Measurements from ENCODE around the gene ADGRV1.

ADGRV1 gene

DNA sequence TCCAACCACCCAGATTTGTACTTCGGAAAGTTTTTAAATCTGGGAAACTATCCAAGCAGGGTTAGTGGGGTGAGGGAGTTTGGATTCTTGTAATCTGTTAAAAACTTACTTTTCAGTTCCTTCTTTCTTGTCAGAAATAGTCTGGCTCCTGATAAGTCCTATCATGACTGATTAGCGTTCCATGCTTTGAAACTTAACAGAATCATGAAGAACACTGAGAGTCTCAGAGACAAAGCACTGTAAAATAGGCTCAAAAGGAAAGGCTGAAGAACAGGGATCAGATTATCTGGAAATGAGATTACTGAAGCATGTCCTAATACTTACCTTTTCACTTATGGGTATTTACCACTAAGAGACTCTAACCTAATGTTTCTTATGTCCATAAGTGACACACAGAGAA, 582.1 kb downstream of the ADGRV1 start:
- no peak overlapping the region for H3K4me2 ChIP-seq (ENCODE audit: low read length)
- no peak overlapping the region for H3K4me3 ChIP-seq (ENCODE audit: low read length)
- H3K36me3 ChIP-seq (ENCODE audit: control insufficient read depth, low read length): no peaks in the 10 kb centered on the region
- no peaks in the 10 kb centered on the region for H4K20me1 ChIP-seq (ENCODE audit: control insufficient read depth, insufficient read depth, low read depth, low read length)
- no peaks in the 10 kb centered on the region for H3K79me2 ChIP-seq (ENCODE audit: control insufficient read depth, low read length)
- no peaks in the 10 kb centered on the region for H3K9me2 ChIP-seq (replicated peaks; ENCODE audit: control insufficient read depth, low read length)
- no peaks in the 10 kb centered on the region for H3K9me3 ChIP-seq (ENCODE audit: control insufficient read depth, insufficient read depth, low read length)
- no peaks in the 10 kb centered on the region for H3K4me1 ChIP-seq (ENCODE audit: control insufficient read depth, low read length)
- H3K27me3 ChIP-seq (ENCODE audit: control insufficient read depth, low read length): no peaks in the 10 kb centered on the region
- no peak overlapping the region for H3K27ac ChIP-seq (ENCODE audit: low read depth, low read length)
- no peak for TF ChIP-seq EZH2phosphoT487 (IDR thresholded peaks at IDR 0.05; ENCODE audit: borderline replicate concordance, low read length)
- TF ChIP-seq, protein P1, sequence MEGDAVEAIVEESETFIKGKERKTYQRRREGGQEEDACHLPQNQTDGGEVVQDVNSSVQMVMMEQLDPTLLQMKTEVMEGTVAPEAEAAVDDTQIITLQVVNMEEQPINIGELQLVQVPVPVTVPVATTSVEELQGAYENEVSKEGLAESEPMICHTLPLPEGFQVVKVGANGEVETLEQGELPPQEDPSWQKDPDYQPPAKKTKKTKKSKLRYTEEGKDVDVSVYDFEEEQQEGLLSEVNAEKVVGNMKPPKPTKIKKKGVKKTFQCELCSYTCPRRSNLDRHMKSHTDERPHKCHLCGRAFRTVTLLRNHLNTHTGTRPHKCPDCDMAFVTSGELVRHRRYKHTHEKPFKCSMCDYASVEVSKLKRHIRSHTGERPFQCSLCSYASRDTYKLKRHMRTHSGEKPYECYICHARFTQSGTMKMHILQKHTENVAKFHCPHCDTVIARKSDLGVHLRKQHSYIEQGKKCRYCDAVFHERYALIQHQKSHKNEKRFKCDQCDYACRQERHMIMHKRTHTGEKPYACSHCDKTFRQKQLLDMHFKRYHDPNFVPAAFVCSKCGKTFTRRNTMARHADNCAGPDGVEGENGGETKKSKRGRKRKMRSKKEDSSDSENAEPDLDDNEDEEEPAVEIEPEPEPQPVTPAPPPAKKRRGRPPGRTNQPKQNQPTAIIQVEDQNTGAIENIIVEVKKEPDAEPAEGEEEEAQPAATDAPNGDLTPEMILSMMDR (IDR thresholded peaks at IDR 0.05; ENCODE audit: low read depth, low read length, poor library complexity, severe bottlenecking): no peak
- no peaks in the 10 kb centered on the region for H3F3A ChIP-seq (ENCODE audit: control insufficient read depth, insufficient read depth)

DNA sequence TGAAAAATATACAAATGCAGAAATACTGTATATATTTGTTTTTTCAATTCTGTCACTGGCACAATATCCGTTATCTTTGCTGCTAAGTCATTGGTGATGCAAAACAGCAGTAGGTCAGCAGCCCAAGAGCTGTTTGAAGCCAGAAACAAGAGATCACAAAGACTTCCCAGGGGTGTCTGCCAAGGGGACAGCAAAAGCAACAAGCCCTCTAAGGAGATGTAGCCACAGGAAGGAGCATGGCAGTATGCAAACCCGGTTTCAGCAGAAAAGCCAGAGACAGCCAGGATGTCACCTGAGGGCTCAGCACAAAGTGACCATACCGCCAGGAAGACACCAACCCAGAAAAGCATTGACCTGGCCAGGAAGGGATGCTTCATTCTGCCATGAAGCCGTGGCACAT, 583.0 kb downstream of the ADGRV1 start:
- H3K9me3 ChIP-seq (ENCODE audit: control insufficient read depth, insufficient read depth, low read length): no peaks in the 10 kb centered on the region
- H3K9me2 ChIP-seq (replicated peaks; ENCODE audit: control insufficient read depth, low read length): no peaks in the 10 kb centered on the region
- no peaks in the 10 kb centered on the region for H3F3A ChIP-seq (ENCODE audit: control insufficient read depth, insufficient read depth)
- H3K4me1 ChIP-seq (ENCODE audit: control insufficient read depth, low read length): no peaks in the 10 kb centered on the region
- no peaks in the 10 kb centered on the region for H3K79me2 ChIP-seq (ENCODE audit: control insufficient read depth, low read length)
- no peaks in the 10 kb centered on the region for H4K20me1 ChIP-seq (ENCODE audit: control insufficient read depth, insufficient read depth, low read depth, low read length)
- no peak overlapping the region for H3K4me3 ChIP-seq (ENCODE audit: low read length)
- no peak overlapping the region for H3K27ac ChIP-seq (ENCODE audit: low read depth, low read length)
- H3K4me2 ChIP-seq (ENCODE audit: low read length): no peak overlapping the region
- TF ChIP-seq, protein P1 (IDR thresholded peaks at IDR 0.05; ENCODE audit: low read depth, low read length, poor library complexity, severe bottlenecking): no peak
- TF ChIP-seq EZH2phosphoT487 (IDR thresholded peaks at IDR 0.05; ENCODE audit: borderline replicate concordance, low read length): no peak
- H3K36me3 ChIP-seq (ENCODE audit: control insufficient read depth, low read length): no peaks in the 10 kb centered on the region
- no peaks in the 10 kb centered on the region for H3K27me3 ChIP-seq (ENCODE audit: control insufficient read depth, low read length)

DNA sequence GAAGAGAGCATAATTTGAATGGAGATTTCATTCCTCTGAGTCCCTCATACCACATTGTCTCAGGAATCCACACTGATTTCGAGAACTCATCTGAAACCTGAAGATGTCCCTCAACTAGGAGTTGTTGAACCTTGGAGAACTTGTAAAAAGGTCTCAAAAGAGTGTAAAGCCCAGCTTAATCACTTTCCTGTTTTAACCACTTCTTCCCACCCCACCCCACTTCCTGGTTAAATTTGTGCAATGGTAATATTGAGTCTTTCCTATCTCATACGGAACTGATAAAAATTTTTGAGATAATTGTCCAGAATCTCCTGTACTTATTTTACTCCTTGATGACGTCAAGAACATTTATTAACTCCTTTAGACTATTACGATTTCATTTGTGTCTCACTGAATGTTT, 583.8 kb downstream of the ADGRV1 start:
- Histone ChIP-seq H3K4me3 (ENCODE audit: low read length) (no peak overlapping the region), H3K36me3 (ENCODE audit: control insufficient read depth, low read length) (no peaks in the 10 kb centered on the region), H3K27me3 (ENCODE audit: control insufficient read depth, low read length) (no peaks in the 10 kb centered on the region), H3K9me3 (ENCODE audit: control insufficient read depth, insufficient read depth, low read length) (no peaks in the 10 kb centered on the region), H3K4me2 (ENCODE audit: low read length) (no peak overlapping the region), H3K9me2 (replicated peaks; ENCODE audit: control insufficient read depth, low read length) (no peaks in the 10 kb centered on the region), H3K79me2 (ENCODE audit: control insufficient read depth, low read length) (no peaks in the 10 kb centered on the region), H3F3A (ENCODE audit: control insufficient read depth, insufficient read depth) (no peaks in the 10 kb centered on the region), H3K4me1 (ENCODE audit: control insufficient read depth, low read length) (no peaks in the 10 kb centered on the region), H4K20me1 (ENCODE audit: control insufficient read depth, insufficient read depth, low read depth, low read length) (no peaks in the 10 kb centered on the region), H3K27ac (ENCODE audit: low read depth, low read length) (no peak overlapping the region)
- no peak for TF ChIP-seq EZH2phosphoT487 (IDR thresholded peaks at IDR 0.05; ENCODE audit: borderline replicate concordance, low read length)
- TF ChIP-seq, protein P1 (IDR thresholded peaks at IDR 0.05; ENCODE audit: low read depth, low read length, poor library complexity, severe bottlenecking): no peak

DNA sequence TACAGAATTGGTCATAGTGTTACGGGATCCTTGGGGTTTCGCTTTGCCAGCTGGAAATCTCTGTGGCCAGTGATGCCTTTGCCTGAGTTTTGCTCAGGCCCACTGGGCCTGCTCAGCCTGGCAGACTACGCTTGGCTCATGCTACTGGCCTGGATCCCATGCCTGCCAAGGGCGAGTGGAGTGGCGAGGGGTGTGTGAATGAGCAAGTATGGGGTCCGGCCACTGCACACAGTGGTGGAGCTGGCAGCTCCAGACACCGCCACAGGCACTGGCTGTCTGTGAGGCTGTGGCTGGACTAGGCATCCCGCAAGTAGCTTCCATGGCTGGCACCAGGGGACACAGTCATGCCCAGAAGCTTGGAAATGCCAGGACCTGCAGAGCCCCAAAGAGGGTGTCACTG, 584.2 kb downstream of the ADGRV1 start:
- no peaks in the 10 kb centered on the region for H3K79me2 ChIP-seq (ENCODE audit: control insufficient read depth, low read length)
- TF ChIP-seq, protein P1 (IDR thresholded peaks at IDR 0.05; ENCODE audit: low read depth, low read length, poor library complexity, severe bottlenecking): no peak
- no peak for TF ChIP-seq EZH2phosphoT487 (IDR thresholded peaks at IDR 0.05; ENCODE audit: borderline replicate concordance, low read length)
- no peaks in the 10 kb centered on the region for H3K4me1 ChIP-seq (ENCODE audit: control insufficient read depth, low read length)
- no peak overlapping the region for H3K4me2 ChIP-seq (ENCODE audit: low read length)
- no peak overlapping the region for H3K4me3 ChIP-seq (ENCODE audit: low read length)
- H3K27ac ChIP-seq (ENCODE audit: low read depth, low read length): no peak overlapping the region
- no peaks in the 10 kb centered on the region for H3K27me3 ChIP-seq (ENCODE audit: control insufficient read depth, low read length)
- no peaks in the 10 kb centered on the region for H3K9me2 ChIP-seq (replicated peaks; ENCODE audit: control insufficient read depth, low read length)
- H3K9me3 ChIP-seq (ENCODE audit: control insufficient read depth, insufficient read depth, low read length): no peaks in the 10 kb centered on the region
- no peaks in the 10 kb centered on the region for H3F3A ChIP-seq (ENCODE audit: control insufficient read depth, insufficient read depth)
- no peaks in the 10 kb centered on the region for H4K20me1 ChIP-seq (ENCODE audit: control insufficient read depth, insufficient read depth, low read depth, low read length)
- no peaks in the 10 kb centered on the region for H3K36me3 ChIP-seq (ENCODE audit: control insufficient read depth, low read length)

All from DOHH2 (cell line).